SK-N-SH treated with all-trans-retinoic acid at 6 μM for 48 hours (cell line): ENCODE data around the gene SUSD3.

Source experiments
- ATAC-seq: fragments of 200-7000 bp; cut with Tn5 transposase; 3 replicates; pipeline ENCODE4 v1.9.1; 2020; ENCODE audit warnings: mild to moderate bottlenecking, moderate library complexity
- ARNTL ChIP-seq: fragments of 450-650 bp; formaldehyde crosslinking; IDR thresholded peaks from 2 replicates; pipeline ENCODE4 v1.5.0; 2020; ENCODE audit warnings: low read depth, mild to moderate bottlenecking, moderate library complexity, borderline replicate concordance
- BACH2 ChIP-seq: fragments of 250-450 bp; sonication (Bioruptor Pico); IDR thresholded peaks from 2 replicates; pipeline ENCODE4 v1.9.0; 2021; ENCODE audit warnings: mild to moderate bottlenecking, borderline replicate concordance
- CSDC2 ChIP-seq: fragments of 250-450 bp; sonication (Bioruptor Pico); IDR thresholded peaks from 2 replicates; pipeline ENCODE4 v1.5.0; 2020; ENCODE audit warnings: mild to moderate bottlenecking, moderate library complexity
- ESRRG ChIP-seq: fragments of 250-450 bp; sonication (Bioruptor Pico); IDR thresholded peaks from 2 replicates; pipeline ENCODE4 v1.6.1; 2021; ENCODE audit warnings: mild to moderate bottlenecking
- ISL1 ChIP-seq: fragments of 250-450 bp; sonication (Bioruptor Pico); IDR thresholded peaks from 2 replicates; pipeline ENCODE4 v2.1.2; 2022; ENCODE audit warnings: mild to moderate bottlenecking, moderate library complexity
- OSR1 ChIP-seq: fragments of 250-450 bp; sonication (Bioruptor Pico); IDR thresholded peaks from 2 replicates; pipeline ENCODE4 v1.8.0; 2022; ENCODE audit warnings: moderate library complexity, mild to moderate bottlenecking, inconsistent platforms
- PPARA ChIP-seq: fragments of 250-450 bp; sonication (Bioruptor Pico); IDR thresholded peaks from 2 replicates; pipeline ENCODE4 v1.5.0; 2020; ENCODE audit warnings: mild to moderate bottlenecking, borderline replicate concordance
- SNAI2 ChIP-seq: fragments of 250-450 bp; sonication (Bioruptor Pico); IDR thresholded peaks from 2 replicates; pipeline ENCODE4 v1.5.0; 2020; ENCODE audit warnings: mild to moderate bottlenecking, moderate library complexity
- TCF4 ChIP-seq: fragments of 250-450 bp; sonication (Bioruptor Pico); IDR thresholded peaks from 2 replicates; pipeline ENCODE4 v1.8.0; 2021; ENCODE audit warnings: mild to moderate bottlenecking, moderate library complexity, borderline replicate concordance
- TOX ChIP-seq: fragments of 250-450 bp; sonication (Bioruptor Pico); IDR thresholded peaks from 2 replicates; pipeline ENCODE4 v1.8.0; 2021; ENCODE audit warnings: mild to moderate bottlenecking, moderate library complexity, borderline replicate concordance
- ZC3H10 ChIP-seq: fragments of 250-450 bp; sonication (Bioruptor Pico); IDR thresholded peaks from 2 replicates; pipeline ENCODE4 v1.5.1; 2021; ENCODE audit warnings: mild to moderate bottlenecking, moderate library complexity
- ZFP3 ChIP-seq: fragments of 250-450 bp; sonication (Bioruptor Pico); IDR thresholded peaks from 2 replicates; pipeline ENCODE4 v1.5.0; 2020; ENCODE audit warnings: mild to moderate bottlenecking, moderate library complexity
- ZFP30 ChIP-seq: fragments of 450-650 bp; formaldehyde crosslinking; IDR thresholded peaks from 2 replicates; pipeline ENCODE4 v1.5.0; 2022; ENCODE audit warnings: mild to moderate bottlenecking, moderate library complexity
- ZNF565 ChIP-seq: fragments of 450-650 bp; formaldehyde crosslinking; conservative IDR thresholded peaks from 2 replicates; pipeline ENCODE4 v1.5.0; 2020; ENCODE audit warnings: low read depth, mild to moderate bottlenecking, moderate library complexity
- ZNF70 ChIP-seq: fragments of 450-650 bp; formaldehyde crosslinking; IDR thresholded peaks from 2 replicates; pipeline ENCODE4 v1.5.0; 2020; ENCODE audit warnings: mild to moderate bottlenecking, moderate library complexity
- ZNF8 ChIP-seq: fragments of 450-650 bp; formaldehyde crosslinking; IDR thresholded peaks from 2 replicates; pipeline ENCODE4 v1.5.0; 2020; ENCODE audit warnings: mild to moderate bottlenecking, moderate library complexity
- TF ChIP-seq, protein P1 (sequence below): fragments of 250-450 bp; sonication (Bioruptor Pico); IDR thresholded peaks from 2 replicates; pipeline ENCODE4 v1.5.1; 2020; ENCODE audit warnings: low read depth, mild to moderate bottlenecking, moderate library complexity
- TF ChIP-seq, protein P2 (sequence below): fragments of 250-450 bp; sonication (Bioruptor Pico); IDR thresholded peaks from 2 replicates; pipeline ENCODE4 v1.8.0; 2021; ENCODE audit warnings: low read depth, mild to moderate bottlenecking, moderate library complexity, borderline replicate concordance
- TF ChIP-seq, protein P3 (sequence below): fragments of 250-450 bp; sonication (Bioruptor Pico); IDR thresholded peaks from 2 replicates; pipeline ENCODE4 v1.5.1; 2021; ENCODE audit warnings: mild to moderate bottlenecking, moderate library complexity
- TF ChIP-seq, protein P4 (sequence below): fragments of 250-450 bp; sonication (Bioruptor Pico); IDR thresholded peaks from 2 replicates; pipeline ENCODE4 v1.8.0; 2020; ENCODE audit warnings: mild to moderate bottlenecking, moderate library complexity, borderline replicate concordance
- TF ChIP-seq, protein P5 (sequence below): fragments of 250-450 bp; sonication (Bioruptor Pico); IDR thresholded peaks from 2 replicates; pipeline ENCODE4 v1.5.0; 2020; ENCODE audit warnings: mild to moderate bottlenecking, moderate library complexity

SUSD3 gene

DNA sequence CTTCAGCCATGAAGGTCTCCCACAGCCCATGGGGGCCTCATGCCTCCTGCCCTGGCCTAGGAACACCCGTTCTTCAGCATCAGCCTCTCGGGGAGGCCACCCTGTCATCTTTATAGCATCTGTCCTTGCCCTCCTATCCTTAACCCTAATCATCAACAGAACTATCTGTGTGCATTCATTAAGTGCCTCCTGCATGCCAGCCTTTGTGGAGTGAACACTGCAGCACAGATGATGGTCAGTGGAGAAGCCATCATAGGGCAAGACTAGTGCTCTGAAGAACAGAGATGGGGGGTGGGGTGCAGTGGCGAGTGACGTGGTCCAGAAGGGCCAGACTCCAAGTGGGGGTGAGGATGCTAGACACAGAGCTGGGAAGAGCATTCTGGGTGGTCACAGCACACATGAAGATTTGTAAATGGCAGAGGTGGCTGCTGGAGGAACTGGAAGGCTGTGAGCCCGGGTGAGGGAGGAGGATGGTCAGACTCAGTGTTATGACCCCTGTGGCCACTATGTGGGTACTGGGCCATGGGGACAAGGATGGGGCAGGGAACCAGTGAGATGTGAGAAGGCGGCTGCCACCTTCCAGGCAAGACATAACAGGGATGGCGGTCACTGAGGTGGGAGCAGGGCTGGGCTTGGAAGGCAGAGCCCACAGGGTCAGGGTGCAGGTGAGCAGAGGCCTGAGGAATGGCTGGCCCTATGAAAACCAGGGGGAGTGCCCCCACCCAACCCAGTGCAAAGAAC, 33.9 kb downstream of the SUSD3 start:
- TF ChIP-seq PPARA (no peak), SNAI2 (CRISPR knock-in tag) (no peak), ESRRG (no peak), ZC3H10 (CRISPR knock-in tag) (no peak), ISL1 (no peak)
- TF ChIP-seq, protein P1, sequence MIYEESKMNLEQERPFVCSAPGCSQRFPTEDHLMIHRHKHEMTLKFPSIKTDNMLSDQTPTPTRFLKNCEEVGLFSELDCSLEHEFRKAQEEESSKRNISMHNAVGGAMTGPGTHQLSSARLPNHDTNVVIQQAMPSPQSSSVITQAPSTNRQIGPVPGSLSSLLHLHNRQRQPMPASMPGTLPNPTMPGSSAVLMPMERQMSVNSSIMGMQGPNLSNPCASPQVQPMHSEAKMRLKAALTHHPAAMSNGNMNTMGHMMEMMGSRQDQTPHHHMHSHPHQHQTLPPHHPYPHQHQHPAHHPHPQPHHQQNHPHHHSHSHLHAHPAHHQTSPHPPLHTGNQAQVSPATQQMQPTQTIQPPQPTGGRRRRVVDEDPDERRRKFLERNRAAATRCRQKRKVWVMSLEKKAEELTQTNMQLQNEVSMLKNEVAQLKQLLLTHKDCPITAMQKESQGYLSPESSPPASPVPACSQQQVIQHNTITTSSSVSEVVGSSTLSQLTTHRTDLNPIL (CRISPR knock-in tag) = no peak
- TF ChIP-seq, protein P2, sequence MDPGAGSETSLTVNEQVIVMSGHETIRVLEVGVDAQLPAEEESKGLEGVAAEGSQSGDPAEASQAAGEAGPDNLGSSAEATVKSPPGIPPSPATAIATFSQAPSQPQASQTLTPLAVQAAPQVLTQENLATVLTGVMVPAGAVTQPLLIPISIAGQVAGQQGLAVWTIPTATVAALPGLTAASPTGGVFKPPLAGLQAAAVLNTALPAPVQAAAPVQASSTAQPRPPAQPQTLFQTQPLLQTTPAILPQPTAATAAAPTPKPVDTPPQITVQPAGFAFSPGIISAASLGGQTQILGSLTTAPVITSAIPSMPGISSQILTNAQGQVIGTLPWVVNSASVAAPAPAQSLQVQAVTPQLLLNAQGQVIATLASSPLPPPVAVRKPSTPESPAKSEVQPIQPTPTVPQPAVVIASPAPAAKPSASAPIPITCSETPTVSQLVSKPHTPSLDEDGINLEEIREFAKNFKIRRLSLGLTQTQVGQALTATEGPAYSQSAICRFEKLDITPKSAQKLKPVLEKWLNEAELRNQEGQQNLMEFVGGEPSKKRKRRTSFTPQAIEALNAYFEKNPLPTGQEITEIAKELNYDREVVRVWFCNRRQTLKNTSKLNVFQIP (CRISPR knock-in tag) = no peak
- TF ChIP-seq, all 23 proteins: peak for 0
- no peak for ATAC-seq

DNA sequence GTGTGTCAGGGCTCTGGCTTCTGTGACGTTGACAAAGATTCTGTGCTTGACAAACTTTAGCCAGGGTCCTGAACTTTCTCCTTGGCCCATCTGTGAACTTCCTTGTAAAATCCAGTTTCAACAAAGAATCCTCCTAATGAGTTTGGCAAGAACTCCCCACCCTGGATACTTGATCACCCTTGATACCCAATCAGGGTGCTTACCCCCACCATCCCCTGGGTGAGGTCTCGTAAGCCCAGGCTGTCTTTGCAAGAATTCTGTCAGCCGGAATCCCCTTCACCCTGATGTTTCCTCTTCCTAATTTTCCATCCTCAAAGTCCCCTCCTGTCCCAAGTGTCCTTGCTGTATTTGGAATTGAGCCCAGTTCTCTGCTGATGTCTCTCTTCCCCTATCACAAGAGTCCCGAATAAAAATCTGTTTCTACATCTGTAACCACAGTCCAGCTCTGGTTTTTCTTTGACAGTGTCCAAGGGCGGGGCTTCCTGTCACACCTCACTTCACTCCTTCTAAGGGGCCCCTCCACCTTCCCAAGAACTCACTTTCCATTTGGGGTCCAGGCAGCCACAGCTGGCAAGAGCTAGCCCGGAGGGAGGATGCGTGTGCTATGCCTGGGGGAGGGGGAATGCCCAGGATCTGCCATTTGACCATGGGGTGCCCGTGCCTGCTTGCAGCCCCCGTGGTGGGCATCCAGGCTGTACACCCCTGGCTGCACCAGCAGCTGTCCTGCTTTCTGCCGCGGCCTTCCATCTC, 34.8 kb downstream of the SUSD3 start:
- no peak for TF ChIP-seq TOX
- TF ChIP-seq BACH2 (CRISPR knock-in tag) = no peak
- TF ChIP-seq ARNTL (CRISPR knock-in tag) = no peak
- no peak for TF ChIP-seq TCF4 (CRISPR knock-in tag)
- TF ChIP-seq, protein P1 (CRISPR knock-in tag) = no peak
- TF ChIP-seq ZNF8 (CRISPR knock-in tag) = no peak
- no peak for TF ChIP-seq ESRRG
- TF ChIP-seq ZC3H10 (CRISPR knock-in tag) = no peak
- TF ChIP-seq CSDC2 (CRISPR knock-in tag) = no peak
- TF ChIP-seq ZNF70 (CRISPR knock-in tag) = no peak
- TF ChIP-seq, protein P3, sequence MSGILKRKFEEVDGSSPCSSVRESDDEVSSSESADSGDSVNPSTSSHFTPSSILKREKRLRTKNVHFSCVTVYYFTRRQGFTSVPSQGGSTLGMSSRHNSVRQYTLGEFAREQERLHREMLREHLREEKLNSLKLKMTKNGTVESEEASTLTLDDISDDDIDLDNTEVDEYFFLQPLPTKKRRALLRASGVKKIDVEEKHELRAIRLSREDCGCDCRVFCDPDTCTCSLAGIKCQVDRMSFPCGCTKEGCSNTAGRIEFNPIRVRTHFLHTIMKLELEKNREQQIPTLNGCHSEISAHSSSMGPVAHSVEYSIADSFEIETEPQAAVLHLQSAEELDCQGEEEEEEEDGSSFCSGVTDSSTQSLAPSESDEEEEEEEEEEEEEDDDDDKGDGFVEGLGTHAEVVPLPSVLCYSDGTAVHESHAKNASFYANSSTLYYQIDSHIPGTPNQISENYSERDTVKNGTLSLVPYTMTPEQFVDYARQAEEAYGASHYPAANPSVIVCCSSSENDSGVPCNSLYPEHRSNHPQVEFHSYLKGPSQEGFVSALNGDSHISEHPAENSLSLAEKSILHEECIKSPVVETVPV (CRISPR knock-in tag) = no peak
- TF ChIP-seq ISL1 = no peak
- no peak for TF ChIP-seq ZNF565
- TF ChIP-seq, protein P4, sequence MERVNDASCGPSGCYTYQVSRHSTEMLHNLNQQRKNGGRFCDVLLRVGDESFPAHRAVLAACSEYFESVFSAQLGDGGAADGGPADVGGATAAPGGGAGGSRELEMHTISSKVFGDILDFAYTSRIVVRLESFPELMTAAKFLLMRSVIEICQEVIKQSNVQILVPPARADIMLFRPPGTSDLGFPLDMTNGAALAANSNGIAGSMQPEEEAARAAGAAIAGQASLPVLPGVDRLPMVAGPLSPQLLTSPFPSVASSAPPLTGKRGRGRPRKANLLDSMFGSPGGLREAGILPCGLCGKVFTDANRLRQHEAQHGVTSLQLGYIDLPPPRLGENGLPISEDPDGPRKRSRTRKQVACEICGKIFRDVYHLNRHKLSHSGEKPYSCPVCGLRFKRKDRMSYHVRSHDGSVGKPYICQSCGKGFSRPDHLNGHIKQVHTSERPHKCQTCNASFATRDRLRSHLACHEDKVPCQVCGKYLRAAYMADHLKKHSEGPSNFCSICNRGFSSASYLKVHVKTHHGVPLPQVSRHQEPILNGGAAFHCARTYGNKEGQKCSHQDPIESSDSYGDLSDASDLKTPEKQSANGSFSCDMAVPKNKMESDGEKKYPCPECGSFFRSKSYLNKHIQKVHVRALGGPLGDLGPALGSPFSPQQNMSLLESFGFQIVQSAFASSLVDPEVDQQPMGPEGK (CRISPR knock-in tag) = no peak
- TF ChIP-seq, protein P5, sequence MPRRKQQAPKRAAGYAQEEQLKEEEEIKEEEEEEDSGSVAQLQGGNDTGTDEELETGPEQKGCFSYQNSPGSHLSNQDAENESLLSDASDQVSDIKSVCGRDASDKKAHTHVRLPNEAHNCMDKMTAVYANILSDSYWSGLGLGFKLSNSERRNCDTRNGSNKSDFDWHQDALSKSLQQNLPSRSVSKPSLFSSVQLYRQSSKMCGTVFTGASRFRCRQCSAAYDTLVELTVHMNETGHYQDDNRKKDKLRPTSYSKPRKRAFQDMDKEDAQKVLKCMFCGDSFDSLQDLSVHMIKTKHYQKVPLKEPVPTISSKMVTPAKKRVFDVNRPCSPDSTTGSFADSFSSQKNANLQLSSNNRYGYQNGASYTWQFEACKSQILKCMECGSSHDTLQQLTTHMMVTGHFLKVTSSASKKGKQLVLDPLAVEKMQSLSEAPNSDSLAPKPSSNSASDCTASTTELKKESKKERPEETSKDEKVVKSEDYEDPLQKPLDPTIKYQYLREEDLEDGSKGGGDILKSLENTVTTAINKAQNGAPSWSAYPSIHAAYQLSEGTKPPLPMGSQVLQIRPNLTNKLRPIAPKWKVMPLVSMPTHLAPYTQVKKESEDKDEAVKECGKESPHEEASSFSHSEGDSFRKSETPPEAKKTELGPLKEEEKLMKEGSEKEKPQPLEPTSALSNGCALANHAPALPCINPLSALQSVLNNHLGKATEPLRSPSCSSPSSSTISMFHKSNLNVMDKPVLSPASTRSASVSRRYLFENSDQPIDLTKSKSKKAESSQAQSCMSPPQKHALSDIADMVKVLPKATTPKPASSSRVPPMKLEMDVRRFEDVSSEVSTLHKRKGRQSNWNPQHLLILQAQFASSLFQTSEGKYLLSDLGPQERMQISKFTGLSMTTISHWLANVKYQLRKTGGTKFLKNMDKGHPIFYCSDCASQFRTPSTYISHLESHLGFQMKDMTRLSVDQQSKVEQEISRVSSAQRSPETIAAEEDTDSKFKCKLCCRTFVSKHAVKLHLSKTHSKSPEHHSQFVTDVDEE = no peak
- TF ChIP-seq ZFP3 (CRISPR knock-in tag) = no peak
- TF ChIP-seq ZFP30 = no peak
- no peak for TF ChIP-seq OSR1 (CRISPR knock-in tag)
- no peak for ATAC-seq
